ENCODE data around the gene SOX18. TPM values are rescaled to one million over a fixed set of nuclear protein-coding genes. Genes with fewer than 3 reads are reported as not detected.

Gene SOX18
- total RNA-seq, 1 donor = not detected

DNA sequence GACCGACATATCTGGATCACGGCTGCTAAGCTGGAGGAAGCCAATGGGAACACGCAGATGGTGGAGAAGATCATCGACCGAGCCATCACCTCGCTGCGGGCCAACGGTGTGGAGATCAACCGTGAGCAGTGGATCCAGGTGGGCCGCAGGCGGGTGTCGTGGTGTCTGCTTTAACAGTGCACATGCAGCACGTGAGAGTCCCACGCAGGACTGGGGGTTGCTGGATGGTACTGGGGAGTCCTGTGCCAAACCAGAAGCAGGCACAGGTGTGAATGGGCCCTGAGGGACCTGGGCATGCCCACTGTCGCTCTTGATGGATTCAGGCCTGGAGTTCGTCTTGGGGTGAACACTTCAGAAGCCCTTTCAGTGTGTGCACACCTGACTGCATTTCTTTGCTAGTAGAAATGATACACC is 38.1 kb downstream of the SOX18 start:
- no peak for DNase-seq (ENCODE audit: low read depth)
- H3K4me3 ChIP-seq (ENCODE audit: low read depth, low read length) = no peak overlapping the region
- TF ChIP-seq, protein P1, sequence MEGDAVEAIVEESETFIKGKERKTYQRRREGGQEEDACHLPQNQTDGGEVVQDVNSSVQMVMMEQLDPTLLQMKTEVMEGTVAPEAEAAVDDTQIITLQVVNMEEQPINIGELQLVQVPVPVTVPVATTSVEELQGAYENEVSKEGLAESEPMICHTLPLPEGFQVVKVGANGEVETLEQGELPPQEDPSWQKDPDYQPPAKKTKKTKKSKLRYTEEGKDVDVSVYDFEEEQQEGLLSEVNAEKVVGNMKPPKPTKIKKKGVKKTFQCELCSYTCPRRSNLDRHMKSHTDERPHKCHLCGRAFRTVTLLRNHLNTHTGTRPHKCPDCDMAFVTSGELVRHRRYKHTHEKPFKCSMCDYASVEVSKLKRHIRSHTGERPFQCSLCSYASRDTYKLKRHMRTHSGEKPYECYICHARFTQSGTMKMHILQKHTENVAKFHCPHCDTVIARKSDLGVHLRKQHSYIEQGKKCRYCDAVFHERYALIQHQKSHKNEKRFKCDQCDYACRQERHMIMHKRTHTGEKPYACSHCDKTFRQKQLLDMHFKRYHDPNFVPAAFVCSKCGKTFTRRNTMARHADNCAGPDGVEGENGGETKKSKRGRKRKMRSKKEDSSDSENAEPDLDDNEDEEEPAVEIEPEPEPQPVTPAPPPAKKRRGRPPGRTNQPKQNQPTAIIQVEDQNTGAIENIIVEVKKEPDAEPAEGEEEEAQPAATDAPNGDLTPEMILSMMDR (IDR thresholded peaks at IDR 0.05; ENCODE audit: insufficient read depth, low read depth, low read length) = no peak

DNA sequence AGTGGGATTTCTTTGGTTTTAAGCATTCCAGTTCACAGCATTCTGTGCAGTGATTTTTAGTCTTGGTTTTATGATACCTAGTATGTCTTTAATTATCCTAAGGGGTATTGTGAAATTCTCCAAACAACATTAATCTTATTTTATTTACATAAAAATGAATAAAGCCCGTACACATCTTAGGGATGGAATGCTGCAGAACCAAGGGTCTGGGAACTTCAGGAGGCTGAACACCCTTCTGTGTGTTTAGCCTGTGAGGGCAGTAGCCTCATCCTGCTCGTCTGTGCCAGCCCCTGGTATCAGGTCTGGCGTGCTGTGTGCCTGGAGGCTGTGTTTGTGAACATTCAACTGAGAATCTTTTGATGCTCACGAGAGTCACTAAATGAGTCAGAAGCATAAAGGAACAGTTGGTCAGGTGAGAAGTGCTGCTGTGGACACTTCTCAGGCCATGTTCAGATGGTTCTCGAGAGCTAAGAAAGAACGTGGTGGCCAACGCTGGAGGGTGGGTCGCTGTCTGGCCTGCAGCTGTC is 38.7 kb downstream of the SOX18 start:
- no peak overlapping the region for H3K4me3 ChIP-seq (ENCODE audit: low read depth, low read length)
- peak; percentile 86 for DNase-seq (ENCODE audit: low read depth)
- TF ChIP-seq, protein P1 (IDR thresholded peaks at IDR 0.05; ENCODE audit: insufficient read depth, low read depth, low read length) = no peak

DNA sequence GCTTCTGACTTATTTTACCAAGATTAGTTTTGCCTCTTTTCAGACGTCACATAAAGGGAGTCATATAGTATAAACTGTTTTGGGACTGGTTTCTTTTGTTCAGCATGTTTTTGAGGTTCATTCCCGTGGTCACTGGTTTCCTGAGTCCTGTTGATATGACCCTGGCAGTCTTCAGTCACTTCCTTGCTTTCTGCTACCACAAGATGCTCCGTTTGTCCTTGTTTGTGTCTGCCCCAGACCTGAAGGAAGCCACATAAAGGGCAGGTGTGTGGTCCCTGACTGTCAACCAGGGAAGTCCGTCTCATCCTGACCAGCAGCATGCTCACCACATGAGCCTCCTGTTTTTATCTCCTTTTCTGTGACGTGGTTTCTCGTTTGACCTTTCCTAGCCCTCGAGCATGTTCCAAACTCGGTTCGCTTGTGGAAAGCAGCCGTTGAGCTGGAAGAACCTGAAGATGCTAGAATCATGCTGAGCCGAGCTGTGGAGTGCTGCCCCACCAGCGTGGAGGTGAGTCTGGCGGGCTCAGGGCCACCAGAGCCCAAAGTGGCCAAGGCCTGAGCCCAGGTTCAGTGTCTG is 39.5 kb downstream of the SOX18 start:
- DNase-seq (ENCODE audit: low read depth) = peak; percentile 57
- no peak overlapping the region for H3K4me3 ChIP-seq (ENCODE audit: low read depth, low read length)
- TF ChIP-seq, protein P1 (IDR thresholded peaks at IDR 0.05; ENCODE audit: insufficient read depth, low read depth, low read length) = no peak

DNA sequence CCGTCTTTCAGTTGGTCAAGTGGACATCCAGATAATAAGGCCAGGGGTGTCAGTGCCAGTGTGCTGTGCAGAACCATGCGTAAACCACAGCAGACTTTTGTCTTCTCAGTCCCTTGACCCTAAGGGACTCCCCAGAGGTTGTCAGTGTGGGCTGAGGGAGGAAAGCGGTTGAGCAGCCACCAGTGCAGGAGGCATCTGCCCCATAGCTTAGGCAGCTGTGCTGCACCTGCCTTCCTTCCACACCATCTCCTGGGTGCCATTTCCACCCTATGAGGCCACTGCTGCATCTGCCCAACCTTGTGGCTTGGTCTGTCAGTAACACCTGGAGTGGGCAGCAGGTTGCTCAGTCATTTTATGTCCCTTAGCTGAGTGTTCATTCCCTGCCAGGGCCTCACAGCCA is 42.5 kb downstream of the SOX18 start:
- DNase-seq (ENCODE audit: low read depth) = no peak
- TF ChIP-seq, protein P1 (IDR thresholded peaks at IDR 0.05; ENCODE audit: insufficient read depth, low read depth, low read length) = no peak
- H3K4me3 ChIP-seq (ENCODE audit: low read depth, low read length) = no peak overlapping the region

DNA sequence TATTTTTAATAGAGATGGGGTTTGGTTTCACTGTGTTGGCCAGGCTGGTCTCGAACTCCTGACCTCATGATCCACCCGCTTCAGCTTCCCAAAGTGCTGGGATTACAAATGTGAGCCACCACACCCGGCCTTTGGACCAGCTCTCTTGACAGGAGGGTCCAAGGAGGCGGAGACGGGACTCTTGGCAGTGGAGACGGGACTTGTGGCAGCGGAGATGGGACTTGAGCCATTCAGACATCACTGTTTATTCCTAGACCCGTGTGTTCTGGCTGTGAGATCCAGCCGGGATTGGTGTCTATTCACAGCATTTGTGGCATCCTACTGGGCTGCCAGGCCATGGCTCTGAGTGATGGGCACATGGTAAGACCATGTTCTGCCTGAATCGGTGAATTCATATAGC is 42.9 kb downstream of the SOX18 start:
- DNase-seq (ENCODE audit: low read depth) = no peak
- no peak overlapping the region for H3K4me3 ChIP-seq (ENCODE audit: low read depth, low read length)
- TF ChIP-seq, protein P1 (IDR thresholded peaks at IDR 0.05; ENCODE audit: insufficient read depth, low read depth, low read length) = no peak

- peak; percentile 62 for DNase-seq (ENCODE audit: low read depth)
- no peak overlapping the region for H3K4me3 ChIP-seq (ENCODE audit: low read depth, low read length)
- TF ChIP-seq, protein P1 (IDR thresholded peaks at IDR 0.05; ENCODE audit: insufficient read depth, low read depth, low read length) = no peak
Observed at GRCh38 chr20:64005394-64005793, 44.0 kb downstream of the SOX18 start.

Data from fibroblast of villous mesenchyme (primary cell).